ENCODE measurements around the gene SPATS2. TPM values are rescaled to one million over a fixed set of nuclear protein-coding genes. Genes with fewer than 3 reads are reported as not detected.
A peak's percentile ranks its signal among the peaks of the same experiment; 100 is the strongest.

The SPATS2 gene
- total RNA-seq, 4 donors from 2014 or later = 24.7 to 37.8 (median 30.1) TPM

DNA sequence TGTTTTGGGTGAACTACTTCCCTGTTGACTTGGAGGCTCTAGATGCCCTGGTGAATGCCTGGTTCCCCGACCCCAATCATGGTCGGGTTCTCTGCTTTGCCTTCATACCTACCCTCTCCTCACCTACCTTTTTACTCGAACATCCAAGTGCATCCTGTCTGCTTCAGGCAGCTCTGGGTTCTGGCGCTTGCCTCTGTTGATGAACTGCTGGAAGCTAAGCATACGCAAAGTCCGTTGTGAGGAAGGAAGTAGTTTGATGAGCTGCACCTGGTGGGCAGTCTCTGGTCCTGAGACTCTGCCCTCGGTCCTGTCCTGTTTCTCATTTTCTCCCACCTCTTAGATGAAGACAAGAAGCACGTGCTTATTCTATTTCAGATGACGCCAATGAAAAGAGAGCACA lies 185.2 kb downstream of the SPATS2 start:
- no peak for DNase-seq
- no peak overlapping the region for H3K27ac ChIP-seq
- H3K27me3 ChIP-seq = no peaks in the 10 kb centered on the region
- WGBS, 2 donors = 76 to 81% methylated on average over 9 of the region's 9 CpGs
- no peaks in the 10 kb centered on the region for H3K9me3 ChIP-seq
- H3K4me3 ChIP-seq (replicated peaks in 1 of 3) = no peak overlapping the region
- H3K4me1 ChIP-seq = peaks cover 12 to 13% of the 10 kb centered on the region in 2 donors
- H3K36me3 ChIP-seq = peaks cover 4 to 6% of the 10 kb centered on the region in 2 donors
- TF ChIP-seq, protein P1, sequence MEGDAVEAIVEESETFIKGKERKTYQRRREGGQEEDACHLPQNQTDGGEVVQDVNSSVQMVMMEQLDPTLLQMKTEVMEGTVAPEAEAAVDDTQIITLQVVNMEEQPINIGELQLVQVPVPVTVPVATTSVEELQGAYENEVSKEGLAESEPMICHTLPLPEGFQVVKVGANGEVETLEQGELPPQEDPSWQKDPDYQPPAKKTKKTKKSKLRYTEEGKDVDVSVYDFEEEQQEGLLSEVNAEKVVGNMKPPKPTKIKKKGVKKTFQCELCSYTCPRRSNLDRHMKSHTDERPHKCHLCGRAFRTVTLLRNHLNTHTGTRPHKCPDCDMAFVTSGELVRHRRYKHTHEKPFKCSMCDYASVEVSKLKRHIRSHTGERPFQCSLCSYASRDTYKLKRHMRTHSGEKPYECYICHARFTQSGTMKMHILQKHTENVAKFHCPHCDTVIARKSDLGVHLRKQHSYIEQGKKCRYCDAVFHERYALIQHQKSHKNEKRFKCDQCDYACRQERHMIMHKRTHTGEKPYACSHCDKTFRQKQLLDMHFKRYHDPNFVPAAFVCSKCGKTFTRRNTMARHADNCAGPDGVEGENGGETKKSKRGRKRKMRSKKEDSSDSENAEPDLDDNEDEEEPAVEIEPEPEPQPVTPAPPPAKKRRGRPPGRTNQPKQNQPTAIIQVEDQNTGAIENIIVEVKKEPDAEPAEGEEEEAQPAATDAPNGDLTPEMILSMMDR (IDR thresholded peaks at IDR 0.05) = no peak
- no peak for TF ChIP-seq POLR2A (IDR thresholded peaks at IDR 0.05)
- intact Hi-C loops (cut with DNase I) = no loop called here

DNA sequence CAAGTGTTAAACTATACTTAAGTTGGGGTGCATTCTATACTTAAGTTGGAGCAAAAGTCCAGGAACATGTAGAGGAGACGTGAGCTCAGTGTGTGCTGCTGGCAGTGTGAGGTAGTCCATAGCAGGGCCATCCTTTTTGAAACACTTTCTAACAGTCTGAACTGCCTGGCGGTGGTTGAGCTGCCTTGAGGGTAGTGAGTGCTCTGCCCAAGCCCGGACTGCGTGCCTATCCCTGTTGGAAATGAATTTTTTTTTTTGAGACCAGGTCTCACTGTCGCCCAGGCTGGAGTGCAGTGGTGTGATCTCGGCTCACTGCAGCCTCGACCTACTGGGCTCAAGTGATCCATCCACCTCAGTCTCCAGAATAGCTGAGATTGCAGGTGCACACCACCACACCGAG lies 185.6 kb downstream of the SPATS2 start:
- TF ChIP-seq, protein P1 (IDR thresholded peaks at IDR 0.05) = no peak
- TF ChIP-seq POLR2A (IDR thresholded peaks at IDR 0.05) = no peak
- DNase-seq = no peak
- peaks cover 9 to 11% of the 10 kb centered on the region in 2 donors for H3K36me3 ChIP-seq
- intact Hi-C loops (cut with DNase I) = no loop called here
- no peak overlapping the region for H3K4me3 ChIP-seq (replicated peaks in 1 of 3)
- H3K9me3 ChIP-seq = no peaks in the 10 kb centered on the region
- peaks cover 12 to 13% of the 10 kb centered on the region in 2 donors for H3K4me1 ChIP-seq
- 82 to 83% methylated on average over 8 of the region's 8 CpGs for WGBS, 2 donors
- H3K27me3 ChIP-seq = no peaks in the 10 kb centered on the region
- no peak overlapping the region for H3K27ac ChIP-seq

DNA sequence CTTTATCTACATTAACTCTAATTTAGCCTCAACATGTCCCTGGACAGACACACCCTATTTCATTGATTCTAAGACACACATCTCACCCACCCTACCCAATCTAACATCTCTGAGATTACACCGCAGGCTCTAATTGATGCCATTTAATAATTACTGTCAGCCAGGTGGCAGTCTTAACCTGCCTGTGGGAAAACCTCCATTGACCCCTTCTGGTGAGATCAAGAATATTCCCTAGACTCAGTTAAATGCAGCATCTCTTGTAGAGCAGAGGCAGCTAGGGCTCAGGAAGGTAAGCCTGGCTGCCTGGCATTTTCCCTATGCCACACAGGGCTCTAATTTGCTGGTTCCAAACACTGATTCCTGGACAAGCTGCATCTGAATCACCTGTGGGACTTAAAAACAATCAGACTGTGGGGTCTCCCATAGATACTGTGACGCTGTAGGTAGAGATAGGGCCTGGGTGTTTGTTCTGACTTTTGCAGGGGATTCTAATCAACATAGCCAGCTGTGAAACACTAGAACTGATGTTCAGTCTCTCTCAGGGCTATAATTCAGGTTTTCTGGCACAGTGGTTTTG lies 186.3 kb downstream of the SPATS2 start:
- Histone ChIP-seq H3K9me3 (no peaks in the 10 kb centered on the region), H3K4me3 (replicated peaks in 1 of 3) (no peak overlapping the region), H3K4me1 (peaks cover 9 to 10% of the 10 kb centered on the region in 2 donors), H3K27me3 (no peaks in the 10 kb centered on the region), H3K36me3 (peaks cover 14 to 18% of the 10 kb centered on the region in 2 donors), H3K27ac (no peak overlapping the region)
- 70 to 74% methylated on average over 2 of the region's 2 CpGs for WGBS, 2 donors
- no peak for DNase-seq
- intact Hi-C loops (cut with DNase I) = no loop called here
- no peak for TF ChIP-seq POLR2A (IDR thresholded peaks at IDR 0.05)
- TF ChIP-seq, protein P1 (IDR thresholded peaks at IDR 0.05) = peak in 4 of 6 experiments; percentile 43 to 62 (median 46)

DNA sequence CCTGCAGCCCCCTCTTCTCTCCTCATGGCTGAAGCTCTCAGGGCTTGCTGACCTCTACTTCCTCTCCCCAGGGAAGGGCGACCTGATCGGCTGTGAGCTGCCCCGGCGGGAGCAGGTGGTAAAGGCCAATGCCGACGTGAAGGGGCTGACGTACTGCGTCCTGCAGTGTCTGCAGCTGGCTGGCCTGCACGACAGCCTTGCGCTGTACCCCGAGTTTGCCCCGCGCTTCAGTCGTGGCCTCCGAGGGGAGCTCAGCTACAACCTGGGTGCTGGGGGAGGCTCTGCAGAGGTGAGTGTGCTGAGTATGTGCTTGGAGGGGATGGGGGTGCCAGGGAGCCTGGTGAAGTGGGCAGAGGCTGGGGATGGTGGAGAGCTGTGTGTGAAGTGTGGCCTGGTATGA lies 187.0 kb downstream of the SPATS2 start:
- DNase-seq = no peak
- Histone ChIP-seq H3K4me3 (replicated peaks in 1 of 3) (no peak overlapping the region), H3K4me1 (peaks cover 3% of the 10 kb centered on the region in 2 donors), H3K27ac (no peak overlapping the region), H3K27me3 (no peaks in the 10 kb centered on the region), H3K36me3 (peaks cover 21 to 24% of the 10 kb centered on the region in 2 donors), H3K9me3 (no peaks in the 10 kb centered on the region)
- TF ChIP-seq, protein P1 (IDR thresholded peaks at IDR 0.05) = no peak
- TF ChIP-seq POLR2A (IDR thresholded peaks at IDR 0.05) = no peak
- 73 to 84% methylated on average over 10 to 15 of the region's 15 CpGs for WGBS, 2 donors
- intact Hi-C loops (cut with DNase I) = no loop called here

DNA sequence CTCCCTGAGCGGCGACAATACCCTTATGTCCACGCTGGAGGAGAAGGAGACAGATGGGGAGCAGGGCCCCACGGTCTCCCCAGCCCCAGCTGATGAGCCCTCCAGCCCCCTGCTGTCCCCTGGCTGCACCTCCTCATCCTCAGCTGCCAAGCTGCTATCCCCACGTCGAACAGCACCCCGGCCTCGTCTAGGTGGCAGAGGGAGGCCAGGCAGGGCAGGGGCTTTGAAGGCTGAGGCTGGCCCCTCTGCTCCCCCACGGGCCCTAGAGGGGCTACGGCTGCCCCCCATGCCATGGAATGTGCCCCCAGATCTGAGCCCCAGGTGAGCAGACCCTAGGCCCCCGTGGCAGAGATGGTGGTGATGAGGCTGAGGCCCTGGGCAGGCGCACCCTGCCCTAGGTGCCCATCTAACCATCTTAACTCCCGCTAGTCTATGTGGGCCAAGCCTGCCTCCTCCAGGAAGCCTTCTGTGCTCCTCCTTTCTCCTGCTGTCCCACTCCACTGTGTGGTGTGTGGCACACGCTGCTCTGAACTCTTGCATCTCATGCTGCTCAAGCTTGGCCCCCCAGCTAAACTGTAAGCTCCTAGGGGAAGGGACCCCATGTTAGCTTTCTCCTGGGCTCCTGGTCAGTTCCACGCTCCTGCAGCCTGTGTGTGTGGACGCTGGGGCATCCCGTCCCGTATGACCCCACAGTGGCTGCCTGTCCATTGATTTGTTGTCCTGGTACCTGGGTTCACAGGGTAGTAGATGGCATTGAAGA lies 188.5 kb downstream of the SPATS2 start:
- no peak for DNase-seq
- intact Hi-C loops (cut with DNase I) = no loop called here
- Histone ChIP-seq H3K27me3 (no peaks in the 10 kb centered on the region), H3K4me1 (no peaks in the 10 kb centered on the region), H3K4me3 (replicated peaks in 1 of 3) (no peak overlapping the region), H3K27ac (no peak overlapping the region), H3K9me3 (no peaks in the 10 kb centered on the region), H3K36me3 (peaks cover 34 to 39% of the 10 kb centered on the region in 2 donors)
- WGBS, 2 donors = 89 to 98% methylated on average over 9 to 14 of the region's 18 CpGs
- no peak for TF ChIP-seq POLR2A (IDR thresholded peaks at IDR 0.05)
- TF ChIP-seq, protein P1 (IDR thresholded peaks at IDR 0.05) = no peak

Measured in thyroid gland (tissue), 4 donors.